ENCODE measurements around the gene MRM2.

MRM2 gene

GRCh38 chr7:2239242-2239641 lies 2.8 kb downstream of the MRM2 start:
- no peak overlapping the region for H2BK12ac ChIP-seq (ENCODE audit: low read length)
- H2BK120ac ChIP-seq (ENCODE audit: insufficient read depth, low read length, poor library complexity) = no peak overlapping the region
- no peak overlapping the region for H3K14ac ChIP-seq (ENCODE audit: low read length)
- no peak overlapping the region for H4K8ac ChIP-seq (ENCODE audit: low read depth, low read length)
- peaks cover 12% of the 10 kb centered on the region for H3K79me1 ChIP-seq (ENCODE audit: low read length)
- peak overlapping the region; percentile 23 for H3K4me3 ChIP-seq (ENCODE audit: low read depth, low read length)
- H3K23ac ChIP-seq (ENCODE audit: low read length) = no peak overlapping the region
- no peak overlapping the region for H3K27ac ChIP-seq (ENCODE audit: low read depth, low read length)
- H3K4me1 ChIP-seq (ENCODE audit: control insufficient read depth in 1 of 2, insufficient read depth in 2 of 2, low read length in 2 of 2) = peaks cover 8 to 9% of the 10 kb centered on the region in 2 experiments
- no peaks in the 10 kb centered on the region for H3K9me3 ChIP-seq (ENCODE audit: insufficient read depth, low read depth, low read length)
- no peak overlapping the region for H2BK5ac ChIP-seq (ENCODE audit: low read depth, low read length, poor library complexity)
- H3K79me2 ChIP-seq (ENCODE audit: control insufficient read depth, insufficient read depth, low read length, poor library complexity) = peaks cover 6% of the 10 kb centered on the region
- H3K18ac ChIP-seq (ENCODE audit: low read length) = no peak overlapping the region
- no peak for DNase-seq
- H2AFZ ChIP-seq (ENCODE audit: insufficient read depth, low read length, poor library complexity) = no peak overlapping the region
- WGBS (ENCODE audit: extremely low coverage, insufficient coverage, insufficient read length) = no CpG with 5 or more reads among the region's 17 CpGs
- no peak overlapping the region for H3K9ac ChIP-seq (ENCODE audit: low read length)
- H3K27me3 ChIP-seq (ENCODE audit: insufficient read depth, low read length) = no peaks in the 10 kb centered on the region
- no peak overlapping the region for H4K12ac ChIP-seq (ENCODE audit: low read depth, low read length)
- no peak overlapping the region for H3K4ac ChIP-seq (ENCODE audit: low read depth, low read length)
- no peak overlapping the region for H4K91ac ChIP-seq (ENCODE audit: low read depth, low read length)
- H3K36me3 ChIP-seq (ENCODE audit: control insufficient read depth in 1 of 2, insufficient read depth in 2 of 2, low read length in 2 of 2) = peaks cover 36 to 39% of the 10 kb centered on the region in 2 experiments
- H3K4me2 ChIP-seq (ENCODE audit: low read length) = no peak overlapping the region
- H2AK5ac ChIP-seq (ENCODE audit: low read length) = no peak overlapping the region

DNA sequence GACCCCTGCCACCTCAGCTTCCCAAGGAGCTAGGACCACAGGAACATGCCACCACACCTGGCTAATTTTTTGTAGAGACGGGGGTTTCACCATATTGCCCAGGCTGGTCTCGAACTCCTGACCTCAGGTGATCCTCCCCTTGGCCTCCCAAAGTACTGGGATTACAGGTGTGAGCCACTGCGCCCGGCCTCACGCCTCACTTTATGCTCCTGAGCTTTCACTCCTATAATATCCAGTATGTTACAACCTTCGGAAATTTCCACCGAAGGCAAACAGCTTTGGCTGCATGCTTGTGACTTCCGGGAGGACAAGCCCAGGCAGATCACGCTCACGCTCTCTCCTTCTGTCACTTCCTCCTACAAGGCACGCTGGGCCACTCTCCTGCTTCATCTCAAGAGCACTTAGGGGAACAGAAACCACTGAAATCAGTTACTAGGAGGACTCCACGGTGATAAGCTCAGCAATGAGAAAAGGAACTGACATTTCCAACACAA lies 4.8 kb downstream of the MRM2 start:
- peaks cover 4 to 5% of the 10 kb centered on the region in 2 experiments for H3K4me1 ChIP-seq (ENCODE audit: control insufficient read depth in 1 of 2, insufficient read depth in 2 of 2, low read length in 2 of 2)
- H3K79me2 ChIP-seq (ENCODE audit: control insufficient read depth, insufficient read depth, low read length, poor library complexity) = peaks cover 11% of the 10 kb centered on the region
- H3K23ac ChIP-seq (ENCODE audit: low read length) = no peak overlapping the region
- no peak overlapping the region for H2AFZ ChIP-seq (ENCODE audit: insufficient read depth, low read length, poor library complexity)
- no peak overlapping the region for H3K14ac ChIP-seq (ENCODE audit: low read length)
- H3K9ac ChIP-seq (ENCODE audit: low read length) = no peak overlapping the region
- H2BK120ac ChIP-seq (ENCODE audit: insufficient read depth, low read length, poor library complexity) = peak overlapping the region; percentile 69
- peak overlapping the region; percentile 39 for H2BK12ac ChIP-seq (ENCODE audit: low read length)
- peak overlapping the region; percentile 43 for H3K4me3 ChIP-seq (ENCODE audit: low read depth, low read length)
- no peak overlapping the region for H3K4ac ChIP-seq (ENCODE audit: low read depth, low read length)
- H3K27ac ChIP-seq (ENCODE audit: low read depth, low read length) = peak overlapping the region; percentile 3
- no peak overlapping the region for H2AK5ac ChIP-seq (ENCODE audit: low read length)
- no peaks in the 10 kb centered on the region for H3K27me3 ChIP-seq (ENCODE audit: insufficient read depth, low read length)
- no CpG with 5 or more reads among the region's 12 CpGs for WGBS (ENCODE audit: extremely low coverage, insufficient coverage, insufficient read length)
- peak overlapping the region; percentile 52 for H4K91ac ChIP-seq (ENCODE audit: low read depth, low read length)
- peak; percentile 28 to 47 for DNase-seq
- peaks cover 36 to 39% of the 10 kb centered on the region in 2 experiments for H3K36me3 ChIP-seq (ENCODE audit: control insufficient read depth in 1 of 2, insufficient read depth in 2 of 2, low read length in 2 of 2)
- peak overlapping the region; percentile 44 for H3K18ac ChIP-seq (ENCODE audit: low read length)
- H3K9me3 ChIP-seq (ENCODE audit: insufficient read depth, low read depth, low read length) = no peaks in the 10 kb centered on the region
- peaks cover 19% of the 10 kb centered on the region for H3K79me1 ChIP-seq (ENCODE audit: low read length)
- no peak overlapping the region for H3K4me2 ChIP-seq (ENCODE audit: low read length)
- H4K8ac ChIP-seq (ENCODE audit: low read depth, low read length) = peak overlapping the region; percentile 81
- H2BK5ac ChIP-seq (ENCODE audit: low read depth, low read length, poor library complexity) = no peak overlapping the region
- H4K12ac ChIP-seq (ENCODE audit: low read depth, low read length) = no peak overlapping the region

GRCh38 chr7:2233926-2234325 lies 8.1 kb downstream of the MRM2 start:
- Histone ChIP-seq H3K4me1 (ENCODE audit: control insufficient read depth in 1 of 2, insufficient read depth in 2 of 2, low read length in 2 of 2) (peaks cover 0 to 6% of the 10 kb centered on the region in 2 experiments), H3K9ac (ENCODE audit: low read length) (no peak overlapping the region), H3K36me3 (ENCODE audit: control insufficient read depth in 1 of 2, insufficient read depth in 2 of 2, low read length in 2 of 2) (peaks cover 41 to 46% of the 10 kb centered on the region in 2 experiments), H3K18ac (ENCODE audit: low read length) (no peak overlapping the region), H4K8ac (ENCODE audit: low read depth, low read length) (no peak overlapping the region), H3K4me3 (ENCODE audit: low read depth, low read length) (no peak overlapping the region), H2BK12ac (ENCODE audit: low read length) (no peak overlapping the region), H3K9me3 (ENCODE audit: insufficient read depth, low read depth, low read length) (no peaks in the 10 kb centered on the region), H3K79me1 (ENCODE audit: low read length) (peaks cover 13% of the 10 kb centered on the region), H3K14ac (ENCODE audit: low read length) (no peak overlapping the region), H3K27ac (ENCODE audit: low read depth, low read length) (no peak overlapping the region), H2AK5ac (ENCODE audit: low read length) (no peak overlapping the region), H2BK120ac (ENCODE audit: insufficient read depth, low read length, poor library complexity) (no peak overlapping the region), H4K91ac (ENCODE audit: low read depth, low read length) (no peak overlapping the region), H2BK5ac (ENCODE audit: low read depth, low read length, poor library complexity) (no peak overlapping the region), H4K12ac (ENCODE audit: low read depth, low read length) (no peak overlapping the region), H2AFZ (ENCODE audit: insufficient read depth, low read length, poor library complexity) (no peak overlapping the region), H3K23ac (ENCODE audit: low read length) (no peak overlapping the region), H3K27me3 (ENCODE audit: insufficient read depth, low read length) (no peaks in the 10 kb centered on the region), H3K79me2 (ENCODE audit: control insufficient read depth, insufficient read depth, low read length, poor library complexity) (peaks cover 6% of the 10 kb centered on the region), H3K4ac (ENCODE audit: low read depth, low read length) (no peak overlapping the region), H3K4me2 (ENCODE audit: low read length) (no peak overlapping the region)
- no peak for DNase-seq
- no CpG with 5 or more reads among the region's 3 CpGs for WGBS (ENCODE audit: extremely low coverage, insufficient coverage, insufficient read length)

- Histone ChIP-seq H2BK5ac (ENCODE audit: low read depth, low read length, poor library complexity) (peak within 1 kb of the TSS; percentile 54), H3K4me1 (ENCODE audit: control insufficient read depth in 1 of 2, insufficient read depth in 2 of 2, low read length in 2 of 2) (peaks cover 0 to 6% of the 10 kb centered on the region in 2 experiments), H3K23ac (ENCODE audit: low read length) (no peak within 1 kb of the TSS), H4K91ac (ENCODE audit: low read depth, low read length) (peak within 1 kb of the TSS; percentile 84), H3K4me3 (ENCODE audit: low read depth, low read length) (peak within 1 kb of the TSS; percentile 94), H3K18ac (ENCODE audit: low read length) (peak within 1 kb of the TSS; percentile 85), H2BK120ac (ENCODE audit: insufficient read depth, low read length, poor library complexity) (peak within 1 kb of the TSS; percentile 89), H3K79me2 (ENCODE audit: control insufficient read depth, insufficient read depth, low read length, poor library complexity) (peaks cover 6% of the 10 kb centered on the region), H2AK5ac (ENCODE audit: low read length) (peak within 1 kb of the TSS; percentile 57), H3K79me1 (ENCODE audit: low read length) (peaks cover 13% of the 10 kb centered on the region), H3K9me3 (ENCODE audit: insufficient read depth, low read depth, low read length) (no peaks in the 10 kb centered on the region), H2AFZ (ENCODE audit: insufficient read depth, low read length, poor library complexity) (peak within 1 kb of the TSS; percentile 97), H3K36me3 (ENCODE audit: control insufficient read depth in 1 of 2, insufficient read depth in 2 of 2, low read length in 2 of 2) (peaks cover 38 to 44% of the 10 kb centered on the region in 2 experiments), H3K4ac (ENCODE audit: low read depth, low read length) (peak within 1 kb of the TSS; percentile 68), H2BK12ac (ENCODE audit: low read length) (no peak within 1 kb of the TSS), H4K12ac (ENCODE audit: low read depth, low read length) (peak within 1 kb of the TSS; percentile 96), H3K27ac (ENCODE audit: low read depth, low read length) (peak within 1 kb of the TSS; percentile 27), H3K14ac (ENCODE audit: low read length) (peak within 1 kb of the TSS; percentile 92), H3K4me2 (ENCODE audit: low read length) (peak within 1 kb of the TSS; percentile 98), H3K9ac (ENCODE audit: low read length) (peak within 1 kb of the TSS; percentile 91), H3K27me3 (ENCODE audit: insufficient read depth, low read length) (no peaks in the 10 kb centered on the region), H4K8ac (ENCODE audit: low read depth, low read length) (peak within 1 kb of the TSS; percentile 93)
- no CpG with 5 or more reads among the region's 63 CpGs for WGBS (ENCODE audit: extremely low coverage, insufficient coverage, insufficient read length)
- DNase-seq = peak; percentile 84 to 97
Measured at GRCh38 chr7:2232766-2233520, 9.1 kb downstream of the MRM2 start, which contains the start of gene MAD1L1. Gene MAD1L1 (minus strand): TSS chr7:2232945. CDS start chr7:2230133, 2,812 bp downstream.
